ENCODE measurements around the gene RBMS3.

GRCh38 chr3:30017901-30018300, 737.0 kb downstream of the RBMS3 start:
- TF ChIP-seq CTCF (IDR thresholded peaks at IDR 0.05) (no peak), EZH2 (IDR thresholded peaks at IDR 0.05) (no peak), EZH2phosphoT487 (IDR thresholded peaks at IDR 0.05) (no peak)
